HCT116 (cell line): ENCODE data around the gene WNK2.

Experiments used
- ATF3 ChIP-seq: IDR thresholded peaks from 2 replicates; pipeline ENCODE4 v1.6.1; 2012
- CTCF ChIP-seq, 3 experiments: fragments of 200-600 bp in 1 of 3; sonication (generic) in 1 of 3; IDR thresholded peaks in 2 of 3; conservative IDR thresholded peaks in 1 of 3; 2 replicates each; pipeline ENCODE4 v1.5.1; 2012 to 2017; ENCODE audit warnings: low read depth in 2 of 3, low read length in 2 of 3, antibody characterized with exemption in 1 of 3, borderline replicate concordance in 1 of 3, control low read depth in 1 of 3, mild to moderate bottlenecking in 1 of 3, mixed read lengths in 1 of 3, mixed run types in 1 of 3, moderate library complexity in 1 of 3; ENCODE audit not compliant: insufficient read depth in 1 of 3
- EGR1 ChIP-seq: IDR thresholded peaks from 2 replicates; pipeline ENCODE4 v1.6.1; 2012; ENCODE audit warnings: low read depth
- EZH2phosphoT487 ChIP-seq: fragments of 200-600 bp; IDR thresholded peaks from 2 replicates; pipeline ENCODE4 v1.6.1; 2018; ENCODE audit warnings: antibody characterized with exemption, borderline replicate concordance
- MAX ChIP-seq: IDR thresholded peaks from 2 replicates; pipeline ENCODE4 v1.6.1; 2012
- POLR2AphosphoS5 ChIP-seq: IDR thresholded peaks from 2 replicates; pipeline ENCODE4 v1.6.1; 2011; ENCODE audit warnings: mild to moderate bottlenecking, low read depth, low read length, moderate library complexity
- RAD21 ChIP-seq: IDR thresholded peaks from 2 replicates; pipeline ENCODE4 v1.6.1; 2012; ENCODE audit warnings: low read depth, mild to moderate bottlenecking
- ZFX ChIP-seq: fragments of 450-650 bp; IDR thresholded peaks from 2 replicates; pipeline ENCODE4 v1.6.1; 2017

- TF ChIP-seq POLR2AphosphoS5 (no peak), CTCF (IDR thresholded peaks at IDR 0.05 in 2 of 3, conservative IDR thresholded peaks at IDR 0.05 in 1 of 3; ENCODE audit: borderline replicate concordance in 1 of 3, insufficient read depth in 1 of 3, low read depth in 2 of 3, low read length in 2 of 3) (no peak), EGR1 (no peak), ZFX (no peak), MAX (no peak), ATF3 (no peak), RAD21 (no peak), EZH2phosphoT487 (no peak)
Observed at GRCh38 chr9:93264338-93265125, 80.6 kb downstream of the WNK2 start.
